Transverse colon (tissue), 3 donors: ENCODE data around the gene KRT35.

Experiments
- POLR2A ChIP-seq: fragments of 450-650 bp; IDR thresholded peaks from one replicate; pipeline ENCODE4 v1.6.1; 2016; ENCODE audit warnings: antibody characterized with exemption, mild to moderate bottlenecking, moderate library complexity
- TF ChIP-seq, protein P1 (sequence below), 5 experiments: fragments of 200-600 bp in 3 of 5; fragments of 450-650 bp in 2 of 5; sonication (generic) in 3 of 5; IDR thresholded peaks; 1 replicate in 2 of 5; 2 replicates in 3 of 5; pipeline ENCODE4 v1.5.1; 2016 to 2017; ENCODE audit warnings: antibody characterized with exemption in 5 of 5, inconsistent platforms in 3 of 5, mild to moderate bottlenecking in 2 of 5, moderate library complexity in 1 of 5

DNA sequence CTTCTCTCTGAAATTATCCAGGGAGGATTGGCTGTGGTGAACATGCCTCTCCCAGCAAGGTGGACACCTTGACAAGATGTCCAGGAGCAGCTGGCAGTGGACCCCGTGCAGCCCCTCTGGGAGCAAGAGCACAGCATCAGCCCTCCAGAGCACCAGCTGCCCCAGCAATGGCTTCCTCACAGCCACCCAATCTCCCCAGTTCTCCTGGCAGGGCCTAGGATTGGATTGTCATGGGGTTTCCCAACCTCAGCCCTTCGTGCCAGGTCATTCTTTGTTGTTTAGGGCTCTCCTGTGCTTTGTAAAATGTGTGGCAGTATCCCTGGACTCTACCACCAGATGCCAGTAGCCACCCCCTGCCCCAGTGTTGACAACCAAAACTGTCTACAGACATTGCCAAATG is 10.5 kb upstream of the KRT35 start:
- TF ChIP-seq, protein P1, sequence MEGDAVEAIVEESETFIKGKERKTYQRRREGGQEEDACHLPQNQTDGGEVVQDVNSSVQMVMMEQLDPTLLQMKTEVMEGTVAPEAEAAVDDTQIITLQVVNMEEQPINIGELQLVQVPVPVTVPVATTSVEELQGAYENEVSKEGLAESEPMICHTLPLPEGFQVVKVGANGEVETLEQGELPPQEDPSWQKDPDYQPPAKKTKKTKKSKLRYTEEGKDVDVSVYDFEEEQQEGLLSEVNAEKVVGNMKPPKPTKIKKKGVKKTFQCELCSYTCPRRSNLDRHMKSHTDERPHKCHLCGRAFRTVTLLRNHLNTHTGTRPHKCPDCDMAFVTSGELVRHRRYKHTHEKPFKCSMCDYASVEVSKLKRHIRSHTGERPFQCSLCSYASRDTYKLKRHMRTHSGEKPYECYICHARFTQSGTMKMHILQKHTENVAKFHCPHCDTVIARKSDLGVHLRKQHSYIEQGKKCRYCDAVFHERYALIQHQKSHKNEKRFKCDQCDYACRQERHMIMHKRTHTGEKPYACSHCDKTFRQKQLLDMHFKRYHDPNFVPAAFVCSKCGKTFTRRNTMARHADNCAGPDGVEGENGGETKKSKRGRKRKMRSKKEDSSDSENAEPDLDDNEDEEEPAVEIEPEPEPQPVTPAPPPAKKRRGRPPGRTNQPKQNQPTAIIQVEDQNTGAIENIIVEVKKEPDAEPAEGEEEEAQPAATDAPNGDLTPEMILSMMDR (IDR thresholded peaks at IDR 0.05): no peak
- no peak for TF ChIP-seq POLR2A
